AML-193 (cell line): Measurements from ENCODE around the gene IGSF22.
"Not testable (repeated sequence)": the region's sequence is repeated elsewhere in the genome, so short reads cannot be mapped to it uniquely, and the experiment has no call there.

Source experiments
- DNase-seq, 2 experiments: peaks; one replicate each; lab custom pipeline; 2025; lab: John Stamatoyannopoulos, UW

IGSF22 gene

DNA sequence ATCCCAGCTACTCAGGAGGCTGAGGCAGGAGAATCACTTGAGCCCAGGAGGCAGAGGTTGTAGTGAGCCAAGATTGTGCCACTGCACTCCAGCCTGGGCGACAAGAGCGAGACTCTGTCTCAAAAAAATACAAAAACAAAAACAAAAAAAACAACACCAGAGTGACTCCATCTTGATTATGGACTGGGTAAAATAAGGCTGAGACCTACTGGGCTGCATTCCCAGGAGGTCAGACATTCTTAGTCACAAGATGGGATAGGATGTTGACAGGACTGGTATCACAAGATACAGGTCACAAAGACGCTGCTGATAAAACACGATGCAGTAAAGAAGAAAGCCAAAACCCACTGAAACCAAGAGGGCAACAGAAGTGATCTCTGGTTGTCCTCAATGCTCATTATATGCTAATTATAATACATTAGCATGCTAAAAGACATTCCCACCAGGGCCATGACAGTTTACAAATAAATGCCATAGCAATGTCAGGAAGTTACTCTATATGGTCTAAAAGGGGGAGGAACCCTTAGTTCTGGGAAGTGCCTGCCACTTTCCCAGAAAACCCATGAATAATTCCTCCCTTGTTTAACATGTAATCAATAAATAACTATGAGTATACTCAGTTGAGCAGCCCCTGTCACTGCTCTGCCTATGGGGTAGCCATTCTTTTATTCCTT is 34.4 kb downstream of the IGSF22 start:
- not testable (repeated sequence) for DNase-seq

DNA sequence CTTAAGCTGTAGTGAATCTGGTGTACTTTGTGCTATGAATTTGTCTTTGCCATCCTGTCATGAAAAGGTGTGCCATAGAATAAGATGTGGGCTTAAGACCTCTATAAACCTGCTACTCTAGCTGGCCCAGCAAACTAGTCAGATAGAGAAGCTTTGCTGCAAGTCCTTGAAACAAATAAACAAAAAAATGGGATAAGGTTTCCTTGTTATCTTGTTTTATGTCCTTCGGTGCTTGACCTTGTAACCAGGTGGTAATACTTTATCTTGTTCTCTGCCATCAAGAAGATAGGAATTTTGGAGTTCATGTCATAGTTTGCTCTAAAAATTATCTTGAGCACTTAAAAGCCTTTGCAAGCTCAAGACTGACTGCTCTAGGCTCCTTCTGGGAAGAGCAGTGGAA is 41.7 kb downstream of the IGSF22 start:
- DNase-seq: no peak

- no peak for DNase-seq
These were observed 43.5 kb downstream of the IGSF22 start for GRCh38 chr11:18682466-18682865.

- DNase-seq: not testable (repeated sequence)
These were observed 44.0 kb downstream of the IGSF22 start for GRCh38 chr11:18681949-18682348.

DNA sequence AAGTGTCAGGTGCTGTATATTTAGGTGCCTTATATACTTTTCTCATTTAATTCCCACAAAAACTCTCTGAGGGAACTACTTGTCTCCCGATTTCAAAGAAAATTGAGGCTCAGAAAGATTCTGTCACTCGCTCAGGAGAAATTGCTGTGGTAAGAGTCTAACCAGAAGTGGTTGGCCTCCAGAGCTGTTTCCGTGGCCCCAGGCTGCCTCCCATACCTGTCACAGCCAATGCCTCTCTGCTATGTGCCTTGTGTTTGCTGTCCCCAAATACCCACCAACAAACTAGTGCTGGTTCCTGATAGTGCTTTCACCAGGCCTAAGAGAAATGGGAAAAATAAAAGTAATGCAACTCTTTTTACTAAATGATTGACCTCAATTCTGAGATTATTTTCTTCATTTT is 48.4 kb downstream of the IGSF22 start:
- DNase-seq: no peak

DNA sequence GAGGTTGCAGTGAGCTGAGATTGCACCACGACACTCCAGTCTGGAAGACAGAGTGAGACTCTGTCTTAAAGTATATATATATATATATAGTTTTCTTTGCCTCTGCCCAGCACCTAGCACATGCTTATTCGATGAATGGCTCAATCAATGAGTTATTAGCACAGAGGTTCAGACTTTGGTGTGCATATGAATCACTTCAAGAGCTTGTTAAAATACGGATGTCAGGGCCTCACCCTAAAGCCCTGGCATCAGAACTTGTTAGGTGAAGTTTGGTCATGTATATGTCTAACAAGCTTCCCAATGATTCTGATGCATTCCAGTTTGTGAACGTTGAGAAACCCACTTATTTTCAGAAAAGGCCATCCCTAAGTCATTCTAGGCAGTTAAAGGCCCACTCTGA is 49.2 kb downstream of the IGSF22 start:
- DNase-seq: no peak

DNA sequence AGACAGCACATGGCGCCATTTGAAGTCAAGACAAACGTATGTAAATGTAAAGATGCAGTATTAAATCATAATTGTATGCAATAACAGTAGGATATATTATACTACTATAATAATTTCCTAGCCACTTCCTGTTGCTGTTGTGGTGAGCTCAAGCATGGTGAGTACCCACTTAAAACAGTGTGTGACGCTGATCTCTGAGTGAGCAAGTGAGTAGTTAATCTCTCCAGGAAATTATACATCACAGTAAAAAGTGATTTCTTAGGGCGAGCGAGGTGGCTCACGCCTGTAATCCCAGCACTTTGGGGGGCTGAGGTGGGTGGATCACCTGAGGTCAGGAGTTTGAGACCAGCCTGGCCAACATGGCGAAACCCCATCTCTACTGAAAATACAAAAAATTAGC is 53.8 kb downstream of the IGSF22 start:
- not testable (repeated sequence) for DNase-seq

GRCh38 chr11:18671246-18671645 is 54.7 kb downstream of the IGSF22 start:
- DNase-seq: no peak

DNA sequence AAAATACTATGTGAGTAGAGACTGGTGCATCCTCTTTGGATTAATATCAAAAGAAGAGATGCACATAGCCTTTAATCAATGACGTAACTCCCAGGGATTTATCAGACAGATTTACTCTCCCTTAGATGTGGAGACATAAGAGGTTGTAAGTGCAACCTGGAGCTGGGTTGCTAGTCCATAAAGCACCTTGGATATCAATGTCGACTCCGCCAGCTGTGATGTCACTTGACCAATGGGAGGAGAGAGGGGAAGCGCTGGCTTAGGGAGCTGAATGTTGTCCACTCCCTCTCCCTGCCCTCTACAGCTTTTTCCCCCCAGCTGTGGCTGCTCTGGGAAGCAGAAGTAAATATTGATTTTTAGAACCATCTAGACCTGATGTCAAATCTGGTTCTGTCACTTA is 56.3 kb downstream of the IGSF22 start:
- no peak for DNase-seq

- DNase-seq: no peak
These were observed 56.8 kb downstream of the IGSF22 start for GRCh38 chr11:18669219-18669596.

DNA sequence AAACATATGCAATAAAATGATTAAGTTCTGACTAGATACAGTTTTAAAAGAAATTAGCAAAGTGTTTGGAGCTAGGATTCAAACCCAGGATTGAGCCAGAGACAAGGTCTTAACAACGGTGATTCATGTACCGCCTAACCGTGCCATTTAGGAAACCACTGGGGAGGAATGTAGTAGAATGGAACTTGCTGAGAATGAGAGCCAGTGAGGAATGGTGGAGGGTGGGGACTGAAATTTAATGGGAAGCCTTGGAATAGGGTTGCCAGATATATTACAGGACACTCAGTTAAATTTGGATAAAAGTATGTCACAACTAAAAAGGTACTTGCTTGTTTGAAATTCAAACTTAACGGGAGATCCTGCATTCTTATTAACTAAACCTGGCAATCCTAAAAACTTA is 57.9 kb downstream of the IGSF22 start:
- no peak for DNase-seq

- DNase-seq: not testable (repeated sequence)
These were observed 60.6 kb downstream of the IGSF22 start for GRCh38 chr11:18665353-18665872.

GRCh38 chr11:18657673-18658072 is 68.3 kb downstream of the IGSF22 start:
- no peak for DNase-seq
